GM19025 (cell line): ENCODE measurements around the gene TBC1D4.

ENCODE experiments used
- ATAC-seq: cut with Tn5 transposase; IDR thresholded peaks from one replicate; pipeline ENCODE4 v1.9.1; 2021; ENCODE audit warnings: mild to moderate bottlenecking, low read depth, moderate library complexity; ENCODE audit not compliant: unreplicated experiment

TBC1D4 gene

GRCh38 chr13:75422028-75422427 is 59.9 kb downstream of the TBC1D4 start:
- no peak for ATAC-seq

DNA sequence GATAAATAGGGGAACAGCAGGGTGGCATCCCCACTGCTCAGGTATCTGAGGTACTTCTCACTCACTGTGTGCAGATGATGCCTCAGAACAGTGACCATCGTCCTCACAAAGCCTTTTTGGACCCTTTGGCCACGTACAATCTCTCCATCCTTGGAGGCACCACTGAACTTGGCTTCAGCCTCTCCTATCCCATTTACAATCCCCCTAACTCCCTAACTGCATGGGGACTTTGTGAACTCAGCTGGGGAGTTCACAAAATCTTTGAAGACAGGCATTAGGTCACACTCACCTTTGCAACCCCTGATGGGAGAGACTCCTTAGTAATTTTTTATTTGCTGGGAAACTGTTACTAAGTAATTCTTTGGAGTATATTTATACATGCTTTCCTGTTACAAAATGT is 60.8 kb downstream of the TBC1D4 start:
- no peak for ATAC-seq

GRCh38 chr13:75419656-75420055 is 62.3 kb downstream of the TBC1D4 start:
- ATAC-seq: no peak

DNA sequence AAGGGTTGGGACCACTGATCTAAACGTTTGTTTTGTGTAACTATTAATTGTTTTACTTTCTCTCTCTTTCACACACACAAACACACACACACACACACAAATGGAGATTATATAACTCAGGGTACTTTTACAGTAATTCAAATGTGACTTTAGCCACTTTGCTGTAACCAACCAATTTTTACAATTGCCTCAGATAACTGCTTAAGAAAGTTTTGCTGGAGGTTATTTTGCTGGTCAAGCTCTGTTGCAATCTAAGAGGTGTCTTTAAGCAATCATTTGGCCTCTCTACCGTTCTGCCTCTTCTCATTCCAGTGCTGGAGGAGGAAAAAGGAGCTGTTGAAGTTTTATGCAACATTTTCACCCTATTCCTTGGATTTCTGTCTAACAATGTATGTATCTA is 63.0 kb downstream of the TBC1D4 start:
- ATAC-seq: no peak

DNA sequence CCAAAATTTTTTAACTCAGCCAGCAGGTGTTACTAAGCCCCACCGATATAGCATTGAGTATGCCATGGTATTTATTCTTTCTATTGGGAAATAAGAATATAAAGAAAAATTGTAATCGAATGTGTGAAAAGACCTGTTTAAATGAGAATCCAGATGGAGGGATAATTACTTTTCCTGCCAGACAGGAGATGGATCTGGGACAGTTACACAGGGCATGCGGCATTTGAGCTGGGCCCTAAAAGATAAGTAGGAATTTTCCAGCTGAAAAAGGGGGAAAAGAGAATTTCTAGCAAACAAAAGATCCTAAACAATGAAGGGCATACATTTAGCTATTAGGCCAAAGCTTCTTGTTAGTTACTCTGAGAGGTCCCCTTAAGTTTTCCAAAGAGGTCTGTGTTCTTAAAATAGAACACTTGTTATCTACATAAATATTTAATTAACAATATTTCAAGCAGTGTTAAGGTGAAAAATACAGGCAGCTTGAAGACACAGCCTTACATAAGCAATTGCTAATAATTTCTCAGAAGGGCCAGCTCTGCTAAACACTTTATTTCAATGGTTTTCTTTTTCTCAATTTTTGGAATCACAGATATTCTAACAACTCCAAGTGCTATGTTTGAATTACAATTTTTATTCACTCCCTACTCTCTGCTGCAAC is 63.7 kb downstream of the TBC1D4 start:
- ATAC-seq: no peak

- ATAC-seq: no peak
Observed at GRCh38 chr13:75417656-75418055, 64.3 kb downstream of the TBC1D4 start.

- ATAC-seq: no peak
Observed at GRCh38 chr13:75417012-75417384, 65.0 kb downstream of the TBC1D4 start.

DNA sequence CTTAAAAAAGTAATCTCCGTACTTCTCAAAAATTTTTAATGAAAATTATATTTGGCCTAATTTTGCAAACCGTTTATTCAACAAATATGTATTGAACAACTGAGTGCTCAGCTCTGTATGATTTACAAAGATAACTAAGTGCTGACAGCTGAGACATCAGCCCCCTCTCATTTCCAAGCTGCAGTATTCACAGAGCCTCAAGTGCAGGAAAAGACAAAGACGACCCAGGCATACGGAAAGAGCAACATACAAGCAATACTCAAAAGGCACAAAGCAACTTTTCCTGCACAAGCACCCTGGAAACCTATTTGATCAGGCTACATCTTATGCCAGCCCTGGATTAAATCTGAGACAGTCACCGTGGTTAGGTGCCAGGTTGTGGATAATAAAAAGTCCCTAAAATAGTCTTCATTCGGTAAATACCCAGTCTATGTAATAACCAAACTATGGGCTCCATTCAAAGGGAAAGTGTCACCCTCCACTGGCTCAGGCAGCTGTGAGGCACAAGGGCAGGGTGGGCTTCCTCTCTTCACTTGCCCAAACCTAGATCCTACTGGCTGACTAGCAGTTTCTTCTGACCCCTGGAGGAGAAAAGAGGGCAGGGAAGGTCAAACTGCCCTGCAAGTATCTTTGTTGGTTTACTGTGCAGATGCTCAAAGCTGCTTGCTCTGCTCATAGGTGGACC is 65.5 kb downstream of the TBC1D4 start:
- ATAC-seq: peak; percentile 64

DNA sequence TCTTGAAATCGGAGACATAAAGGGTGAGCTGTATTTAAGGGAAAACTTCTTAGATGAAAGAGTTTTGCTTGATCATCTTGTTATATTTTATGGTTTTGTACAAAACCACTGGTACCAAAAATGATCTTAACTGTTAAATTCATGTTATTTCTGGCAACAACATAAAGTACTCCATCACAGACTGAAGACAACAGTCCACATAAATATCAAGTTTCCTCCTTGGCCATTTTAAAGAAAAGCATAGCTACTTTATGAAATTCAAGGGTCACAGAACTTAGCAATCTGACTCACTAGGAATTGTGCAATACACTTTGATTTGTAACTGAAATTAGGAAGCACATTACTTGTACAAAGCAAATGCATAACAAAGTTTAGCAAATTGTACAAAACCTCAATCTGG is 66.3 kb downstream of the TBC1D4 start:
- ATAC-seq: no peak

DNA sequence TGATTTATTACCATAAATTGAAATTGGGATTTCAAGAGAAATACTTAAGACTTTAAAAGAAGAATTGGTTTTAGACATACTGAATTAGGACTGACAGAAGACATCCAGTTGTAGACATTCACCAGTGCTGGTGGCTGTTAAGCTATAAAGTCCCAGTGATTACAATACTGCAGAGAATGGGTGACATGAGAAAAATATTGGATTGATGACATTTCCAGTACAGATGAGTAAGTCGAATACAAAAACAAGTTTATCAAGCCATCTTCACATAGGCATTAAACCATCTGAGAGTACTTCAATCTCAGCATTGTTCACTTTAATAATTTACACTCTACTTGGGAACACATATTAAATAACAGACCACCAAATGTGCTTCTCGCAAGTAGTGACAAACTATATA is 66.8 kb downstream of the TBC1D4 start:
- ATAC-seq: no peak

GRCh38 chr13:75414036-75414827 is 67.7 kb downstream of the TBC1D4 start:
- no peak for ATAC-seq

GRCh38 chr13:75411924-75412537 is 69.9 kb downstream of the TBC1D4 start:
- ATAC-seq: no peak

DNA sequence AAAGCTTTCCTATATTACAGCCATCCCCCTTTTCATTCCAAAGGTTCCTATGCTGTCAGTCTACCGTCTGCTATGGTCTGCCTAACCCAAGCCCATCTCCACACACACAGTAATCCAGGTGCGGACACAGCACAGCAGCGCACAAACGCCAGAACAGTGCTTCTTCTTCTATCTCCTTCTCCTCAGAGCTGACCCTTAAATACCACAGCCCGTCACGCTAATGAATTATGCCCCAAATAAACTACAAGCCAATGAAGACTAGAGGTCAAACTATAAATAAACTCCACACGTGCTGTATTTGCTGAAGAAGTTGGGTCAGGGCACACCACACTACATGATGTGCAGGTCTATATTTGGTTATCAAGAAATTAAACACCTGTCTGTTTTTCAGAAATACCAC is 71.8 kb downstream of the TBC1D4 start:
- no peak for ATAC-seq

- no peak for ATAC-seq
Observed at GRCh38 chr13:75407998-75408397, 74.0 kb downstream of the TBC1D4 start.

DNA sequence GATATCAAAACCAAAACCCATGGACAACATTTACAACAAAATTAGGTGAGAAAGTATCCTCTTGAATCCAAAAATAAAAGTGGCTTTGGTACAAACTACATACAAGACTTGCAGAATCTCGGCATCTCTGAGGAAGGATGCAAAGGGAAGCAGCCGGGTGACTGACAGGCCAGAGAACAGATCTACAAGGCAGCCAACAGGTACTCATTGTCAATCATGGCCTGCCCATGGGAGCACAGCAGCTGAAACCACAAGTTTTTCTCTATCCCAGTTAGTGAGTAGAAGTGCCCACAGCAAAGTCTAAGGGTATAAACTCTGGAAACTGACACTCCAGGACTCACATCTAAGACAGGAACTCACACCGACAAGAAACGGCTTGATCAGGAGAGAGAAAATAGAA is 74.5 kb downstream of the TBC1D4 start:
- no peak for ATAC-seq

GRCh38 chr13:75405976-75406703 is 75.8 kb downstream of the TBC1D4 start:
- ATAC-seq: no peak

DNA sequence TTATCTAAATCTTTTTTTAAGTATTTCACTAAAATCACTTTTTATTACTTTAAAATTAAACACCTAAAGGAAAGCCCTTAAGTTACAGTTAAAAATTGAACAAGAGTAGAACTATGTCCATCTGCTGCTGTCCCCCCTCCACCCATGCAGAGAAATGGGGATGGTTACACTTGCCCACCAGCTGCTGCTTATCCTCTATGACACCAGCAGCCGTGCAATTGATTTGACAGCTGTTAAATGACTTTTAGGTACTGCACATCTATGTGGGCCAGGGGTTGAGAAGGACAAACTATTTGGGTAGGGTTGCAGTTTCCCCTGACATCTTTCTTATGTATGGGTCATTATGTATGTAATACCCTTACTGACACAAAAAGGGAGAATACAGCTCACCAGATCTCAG is 77.2 kb downstream of the TBC1D4 start:
- no peak for ATAC-seq

DNA sequence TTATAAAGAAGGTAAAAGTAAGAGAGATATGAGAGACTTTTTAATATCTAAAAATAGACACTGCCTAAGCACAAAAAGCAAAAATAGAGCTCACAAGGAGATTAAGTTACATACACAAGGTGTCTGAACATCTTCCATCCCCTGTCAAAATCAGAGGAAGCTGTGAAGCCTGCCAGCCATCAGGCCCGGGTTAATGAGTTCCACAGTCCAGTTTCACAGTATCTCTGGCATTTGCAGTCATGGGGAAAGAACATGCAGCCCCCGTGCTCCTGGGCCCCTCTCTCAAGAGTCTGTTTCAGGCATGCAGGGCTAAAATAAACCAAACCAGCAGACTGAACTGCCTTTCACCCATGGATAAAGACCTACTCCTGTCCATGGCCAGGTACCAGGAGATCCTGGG is 79.2 kb downstream of the TBC1D4 start:
- ATAC-seq: no peak

DNA sequence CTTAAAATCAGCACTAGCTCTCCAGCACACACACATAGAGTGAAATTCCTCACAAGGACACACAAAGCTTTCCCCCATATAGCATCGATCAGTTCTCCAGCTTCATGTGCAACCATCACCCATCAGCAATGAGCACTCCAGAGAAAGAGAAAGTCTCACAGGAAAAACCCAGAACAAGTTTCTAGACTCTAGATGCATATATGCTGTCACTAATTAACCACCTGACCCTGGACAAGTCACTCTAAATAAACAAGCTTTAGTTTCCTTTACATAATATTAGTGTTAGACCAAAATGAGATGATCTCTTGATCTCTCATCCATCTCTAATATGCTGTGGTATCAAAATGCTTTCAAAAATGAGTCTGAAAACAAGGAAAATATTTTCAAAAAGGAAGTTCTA is 81.2 kb downstream of the TBC1D4 start:
- ATAC-seq: peak; percentile 73

GRCh38 chr13:75399879-75400217 is 82.1 kb downstream of the TBC1D4 start:
- no peak for ATAC-seq
